ENCODE results near the gene TNNI2.

TNNI2 gene

DNA sequence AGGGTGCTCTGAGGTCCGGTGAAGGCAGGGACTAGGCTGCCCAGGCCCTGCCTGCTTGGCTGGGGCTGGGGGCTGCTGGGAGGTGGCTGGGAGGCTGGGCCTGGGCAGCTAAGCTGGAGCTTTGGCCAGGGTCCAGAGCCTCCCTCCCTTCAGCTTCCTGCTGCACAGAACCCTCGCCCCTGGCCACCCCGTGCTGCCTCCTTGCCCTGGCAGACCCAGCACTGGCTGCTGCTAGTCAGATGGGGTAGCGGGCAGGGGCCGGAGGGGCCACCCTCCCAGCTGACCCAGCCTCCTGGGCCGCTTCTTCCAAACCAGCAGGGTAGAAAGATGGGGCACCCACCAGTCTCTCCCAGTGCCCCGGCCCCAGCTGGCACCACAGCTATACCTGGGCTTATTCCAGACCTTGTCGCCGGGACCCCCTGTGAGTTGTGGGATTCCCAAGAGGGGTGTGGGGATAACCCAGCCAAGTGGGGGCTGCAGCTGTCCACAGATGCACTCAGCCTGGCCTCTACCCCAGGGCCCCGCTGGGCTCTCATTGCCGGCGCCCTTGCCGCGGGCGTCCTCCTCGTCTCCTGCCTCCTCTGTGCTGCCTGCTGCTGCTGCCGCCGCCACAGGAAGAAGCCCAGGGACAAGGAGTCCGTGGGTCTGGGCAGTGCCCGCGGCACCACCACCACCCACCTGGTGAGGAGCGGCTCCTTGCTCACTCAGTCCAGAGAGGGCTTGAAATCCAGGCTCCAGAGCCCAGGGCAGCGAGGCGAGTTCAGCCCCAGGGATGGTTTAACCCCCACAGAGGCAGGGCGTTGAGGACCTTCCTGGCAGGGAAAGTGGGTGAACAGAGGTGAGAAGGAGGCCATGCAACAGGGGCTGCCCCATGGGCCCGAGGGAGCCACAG, 3.8 kb upstream of the TNNI2 start, which contains the start of gene SYT8:
TSS of gene SYT8 (plus strand) at position 212 of the 892 bp plus-strand sequence. CDS start at position 328, 116 bp downstream.
- no peak for DNase-seq (ENCODE audit: low read depth)

DNA sequence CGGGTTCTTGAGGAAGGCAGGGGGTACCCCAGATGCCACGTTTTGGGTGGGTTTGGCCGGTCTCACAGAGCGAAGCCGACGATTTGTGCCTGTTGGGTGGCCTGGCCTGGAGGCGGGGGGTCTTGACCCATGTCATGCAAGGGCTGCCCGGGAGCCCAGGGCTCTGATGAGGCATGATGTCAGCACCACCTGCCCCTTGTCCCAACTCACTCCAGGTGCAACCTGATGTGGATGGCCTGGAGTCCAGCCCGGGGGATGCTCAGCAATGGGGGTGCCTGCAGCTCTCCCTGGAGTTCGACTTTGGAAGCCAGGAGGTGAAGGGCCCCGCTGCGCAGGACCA, 3.1 kb upstream of the TNNI2 start:
- DNase-seq (ENCODE audit: low read depth), result no peak

DNA sequence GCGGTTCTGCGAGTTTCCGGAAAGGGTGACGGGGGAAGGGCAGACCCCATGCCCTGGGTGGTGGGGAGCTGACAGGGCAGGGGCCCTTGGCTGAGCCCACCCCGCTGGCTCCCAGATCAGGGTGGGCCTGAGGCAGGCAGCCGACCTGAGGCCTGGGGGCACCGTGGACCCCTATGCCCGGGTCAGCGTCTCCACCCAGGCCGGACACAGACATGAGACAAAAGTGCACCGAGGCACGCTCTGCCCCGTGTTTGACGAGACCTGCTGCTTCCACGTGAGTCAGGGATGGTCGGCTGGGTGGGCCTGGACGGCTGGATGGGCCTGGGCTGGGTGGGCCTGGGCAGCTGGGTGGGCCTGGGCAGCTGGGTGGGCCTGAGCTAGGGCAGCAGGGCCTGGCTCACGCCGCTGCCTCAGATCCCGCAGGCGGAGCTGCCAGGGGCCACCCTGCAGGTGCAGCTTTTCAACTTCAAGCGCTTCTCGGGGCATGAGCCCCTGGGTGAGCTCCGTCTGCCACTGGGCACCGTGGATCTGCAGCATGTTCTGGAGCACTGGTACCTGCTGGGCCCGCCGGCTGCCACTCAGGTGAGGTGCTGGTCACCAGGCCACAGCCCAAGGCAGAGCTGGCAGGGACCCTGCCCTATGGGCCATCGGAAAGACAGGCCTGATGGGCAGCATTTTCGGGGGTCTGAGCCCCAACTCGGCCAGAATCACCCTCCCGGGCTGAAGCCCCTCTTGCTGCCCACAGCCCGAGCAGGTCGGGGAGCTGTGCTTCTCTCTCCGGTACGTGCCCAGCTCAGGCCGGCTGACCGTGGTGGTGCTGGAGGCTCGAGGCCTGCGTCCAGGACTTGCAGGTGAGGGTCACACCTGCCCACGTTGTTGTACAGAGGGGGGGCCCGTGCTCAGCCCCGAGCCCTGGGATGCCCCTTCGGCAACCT, 2.5 kb upstream of the TNNI2 start:
- no peak for DNase-seq (ENCODE audit: low read depth)

DNA sequence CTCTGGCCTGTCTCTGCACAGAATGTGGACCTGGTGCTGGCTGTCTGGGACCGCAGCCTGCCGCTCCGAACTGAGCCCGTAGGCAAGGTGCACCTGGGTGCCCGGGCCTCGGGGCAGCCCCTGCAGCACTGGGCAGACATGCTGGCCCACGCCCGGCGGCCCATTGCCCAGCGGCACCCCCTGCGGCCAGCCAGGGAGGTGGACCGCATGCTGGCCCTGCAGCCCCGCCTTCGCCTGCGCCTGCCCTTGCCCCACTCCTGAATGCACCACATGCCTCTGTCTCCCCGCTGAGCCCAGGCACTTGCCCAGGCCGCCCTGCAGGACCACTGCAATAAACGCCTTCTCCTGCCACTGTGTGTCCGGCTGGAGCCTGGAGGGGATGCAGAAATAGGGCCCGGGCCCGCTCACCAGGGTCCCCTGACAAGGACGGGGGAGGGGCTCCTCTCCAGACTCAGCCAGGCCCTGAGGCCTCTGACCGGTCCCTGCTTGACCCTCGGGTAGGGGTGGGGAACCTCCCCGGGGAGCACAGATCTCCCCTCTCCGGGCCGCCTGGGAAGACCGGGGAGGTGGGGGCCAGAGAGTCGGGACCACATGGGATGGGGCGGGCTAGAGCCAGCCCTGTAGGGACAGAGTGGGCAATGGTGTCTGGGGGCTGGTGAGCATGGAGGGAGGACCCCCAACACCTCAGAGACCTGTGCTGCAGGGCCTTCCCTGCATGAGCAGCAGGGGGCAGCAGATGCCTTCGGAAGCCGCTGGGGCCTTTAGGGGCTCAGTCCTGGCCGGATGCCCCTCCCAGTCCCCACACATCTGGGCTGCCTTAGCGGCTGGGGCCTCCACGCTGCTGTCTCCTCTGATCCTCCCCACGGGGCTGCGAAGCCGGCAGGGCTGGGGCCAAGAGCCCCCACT, 1.4 kb upstream of the TNNI2 start:
- peak; percentile 69 for DNase-seq (ENCODE audit: low read depth)

DNA sequence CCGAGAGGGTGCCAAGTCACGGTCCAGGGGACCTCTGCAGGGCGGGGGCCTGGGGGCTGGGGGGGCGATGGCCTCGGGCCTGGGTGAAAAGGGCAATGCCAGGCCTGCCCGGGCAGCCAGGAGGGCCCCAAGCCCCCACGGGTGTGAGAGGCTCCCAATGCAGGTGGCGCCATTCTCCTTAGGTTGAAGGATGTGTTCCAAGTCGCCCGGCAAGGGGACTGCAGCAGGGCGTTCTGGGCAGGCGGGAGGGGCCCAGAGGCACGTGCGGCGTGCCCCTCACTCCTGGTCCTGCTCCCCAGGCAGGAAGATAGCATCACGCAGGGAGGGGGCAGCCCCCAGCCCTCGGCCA, 730 bp upstream of the TNNI2 start:
- no peak for DNase-seq (ENCODE audit: low read depth)

DNA sequence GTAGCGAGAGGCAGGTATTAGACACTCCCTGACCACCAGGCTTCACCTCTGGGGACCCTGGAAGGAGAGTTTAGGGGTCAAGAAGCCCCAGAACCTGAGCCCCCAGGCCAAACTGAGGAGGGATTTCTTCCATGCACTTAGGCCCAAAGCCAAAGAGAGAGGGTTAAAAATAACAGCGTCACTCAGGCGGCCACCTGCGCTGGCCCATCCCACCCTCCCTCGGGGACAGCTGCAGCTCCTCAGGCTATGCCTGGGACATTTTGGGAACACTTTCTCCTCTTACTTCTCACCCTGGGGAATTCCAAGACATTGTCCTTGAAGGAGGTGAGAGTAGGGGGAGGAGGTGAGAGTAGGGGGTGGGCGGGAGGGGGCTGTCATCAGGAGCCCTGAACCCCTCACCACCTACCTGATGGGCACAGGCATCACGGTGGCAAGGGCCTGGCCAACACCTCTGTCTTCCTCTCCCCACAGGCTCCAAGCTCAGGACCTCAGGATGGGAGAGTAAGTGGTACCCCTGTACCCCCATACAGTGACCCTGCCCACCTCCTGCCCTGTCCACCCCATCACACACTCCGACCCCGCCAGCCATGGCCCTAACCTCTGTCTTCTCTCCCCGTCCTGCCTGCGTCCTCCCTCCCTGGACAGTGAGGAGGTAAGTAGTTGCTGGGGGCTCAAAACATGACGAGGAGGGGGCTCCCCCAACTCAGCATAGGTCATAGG, 583 bp downstream of the TNNI2 start:
- DNase-seq (ENCODE audit: low read depth), result no peak

DNA sequence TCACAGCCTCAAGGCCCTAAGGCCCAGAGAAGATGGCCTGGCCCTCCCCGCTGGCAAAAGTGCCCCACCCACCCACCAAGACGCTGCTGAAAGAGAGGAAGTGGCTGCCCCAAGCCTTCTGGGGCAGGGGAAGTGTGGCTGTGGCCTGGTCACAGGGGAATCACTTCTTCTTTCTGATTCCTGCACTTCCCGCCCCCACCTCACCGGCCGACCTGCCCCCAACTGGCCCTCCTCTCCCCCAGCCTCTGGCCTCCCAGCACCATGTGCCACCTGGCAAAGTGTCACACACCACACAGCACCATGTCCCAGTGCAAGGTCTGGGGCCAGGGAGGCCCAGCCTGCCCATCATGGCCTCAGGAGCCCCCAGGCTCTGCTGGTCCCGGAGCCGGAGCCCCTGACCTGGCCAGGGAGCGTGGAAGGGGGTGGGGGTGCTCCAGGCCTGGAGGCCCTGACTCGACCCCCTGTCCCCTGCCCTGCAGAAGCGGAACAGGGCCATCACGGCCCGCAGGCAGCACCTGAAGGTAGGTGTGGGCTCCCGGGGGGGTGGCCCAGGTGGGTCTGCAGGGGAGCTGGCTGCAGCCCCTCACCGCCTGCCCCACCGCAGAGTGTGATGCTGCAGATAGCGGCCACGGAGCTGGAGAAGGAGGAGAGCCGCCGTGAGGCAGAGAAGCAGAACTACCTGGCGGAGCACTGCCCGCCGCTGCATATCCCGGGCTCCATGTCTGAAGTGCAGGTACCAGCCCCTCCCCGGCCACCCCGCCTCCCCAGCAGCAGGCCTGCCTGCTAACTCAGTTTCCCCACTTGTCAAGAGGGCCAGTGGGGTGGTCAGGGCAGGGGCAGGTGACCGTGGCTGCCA, 1.4 kb downstream of the TNNI2 start:
- no peak for DNase-seq (ENCODE audit: low read depth)

DNA sequence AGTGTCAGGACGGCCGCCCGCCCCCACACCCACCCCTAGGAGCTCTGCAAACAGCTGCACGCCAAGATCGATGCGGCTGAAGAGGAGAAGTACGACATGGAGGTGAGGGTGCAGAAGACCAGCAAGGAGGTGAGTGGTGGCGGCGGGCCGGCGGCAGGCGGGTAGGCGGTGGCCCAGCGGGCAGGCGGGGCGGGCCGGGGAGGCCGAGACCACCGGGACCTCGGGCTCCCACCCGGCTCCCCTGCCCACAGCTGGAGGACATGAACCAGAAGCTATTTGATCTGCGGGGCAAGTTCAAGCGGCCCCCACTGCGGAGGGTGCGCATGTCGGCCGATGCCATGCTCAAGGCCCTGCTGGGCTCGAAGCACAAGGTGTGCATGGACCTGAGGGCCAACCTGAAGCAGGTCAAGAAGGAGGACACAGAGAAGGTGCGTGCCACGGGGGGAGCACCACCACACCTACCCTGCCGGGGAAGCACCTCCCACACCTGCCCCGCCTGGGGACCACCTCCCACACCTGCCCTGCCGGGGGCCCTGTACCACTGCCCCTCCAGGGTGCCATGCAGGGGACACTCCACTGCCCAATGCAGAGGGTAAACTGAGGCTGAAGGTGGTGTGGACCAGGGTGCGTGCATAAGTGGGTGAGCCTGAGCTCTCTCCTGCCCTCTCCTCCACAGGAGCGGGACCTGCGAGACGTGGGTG, 2.1 kb downstream of the TNNI2 start:
- no peak for DNase-seq (ENCODE audit: low read depth)

DNA sequence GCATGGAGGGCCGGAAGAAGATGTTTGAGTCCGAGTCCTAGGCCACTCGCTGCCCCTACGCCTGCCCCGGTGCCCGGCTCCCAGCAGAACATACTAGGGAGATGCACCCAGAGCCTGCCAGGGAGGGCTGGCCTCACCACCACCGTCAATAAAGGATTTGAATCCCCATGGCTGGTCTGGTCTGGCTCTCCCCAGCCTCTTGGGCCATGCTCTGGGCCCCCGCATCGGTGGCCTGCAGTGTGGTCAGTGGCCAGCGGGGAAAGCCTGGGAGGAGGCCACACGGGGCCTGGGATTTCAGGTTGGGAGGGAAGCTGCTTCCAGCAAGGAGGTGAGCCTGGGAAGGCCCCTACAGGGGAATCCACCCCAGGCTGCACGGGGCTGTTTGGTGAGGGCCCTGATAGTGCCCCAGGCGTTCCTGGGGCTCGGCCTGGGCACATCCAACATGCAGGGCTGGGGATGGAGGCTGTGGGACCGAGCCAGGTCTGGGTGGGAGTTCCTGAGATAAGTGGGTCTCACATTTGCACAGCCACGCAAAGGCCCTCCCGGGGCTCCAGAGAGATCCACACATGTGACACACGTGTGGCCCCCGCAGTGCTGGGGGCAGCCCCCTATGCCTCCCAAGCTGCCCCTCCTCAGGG, 2.8 kb downstream of the TNNI2 start:
- no peak for DNase-seq (ENCODE audit: low read depth)

DNA sequence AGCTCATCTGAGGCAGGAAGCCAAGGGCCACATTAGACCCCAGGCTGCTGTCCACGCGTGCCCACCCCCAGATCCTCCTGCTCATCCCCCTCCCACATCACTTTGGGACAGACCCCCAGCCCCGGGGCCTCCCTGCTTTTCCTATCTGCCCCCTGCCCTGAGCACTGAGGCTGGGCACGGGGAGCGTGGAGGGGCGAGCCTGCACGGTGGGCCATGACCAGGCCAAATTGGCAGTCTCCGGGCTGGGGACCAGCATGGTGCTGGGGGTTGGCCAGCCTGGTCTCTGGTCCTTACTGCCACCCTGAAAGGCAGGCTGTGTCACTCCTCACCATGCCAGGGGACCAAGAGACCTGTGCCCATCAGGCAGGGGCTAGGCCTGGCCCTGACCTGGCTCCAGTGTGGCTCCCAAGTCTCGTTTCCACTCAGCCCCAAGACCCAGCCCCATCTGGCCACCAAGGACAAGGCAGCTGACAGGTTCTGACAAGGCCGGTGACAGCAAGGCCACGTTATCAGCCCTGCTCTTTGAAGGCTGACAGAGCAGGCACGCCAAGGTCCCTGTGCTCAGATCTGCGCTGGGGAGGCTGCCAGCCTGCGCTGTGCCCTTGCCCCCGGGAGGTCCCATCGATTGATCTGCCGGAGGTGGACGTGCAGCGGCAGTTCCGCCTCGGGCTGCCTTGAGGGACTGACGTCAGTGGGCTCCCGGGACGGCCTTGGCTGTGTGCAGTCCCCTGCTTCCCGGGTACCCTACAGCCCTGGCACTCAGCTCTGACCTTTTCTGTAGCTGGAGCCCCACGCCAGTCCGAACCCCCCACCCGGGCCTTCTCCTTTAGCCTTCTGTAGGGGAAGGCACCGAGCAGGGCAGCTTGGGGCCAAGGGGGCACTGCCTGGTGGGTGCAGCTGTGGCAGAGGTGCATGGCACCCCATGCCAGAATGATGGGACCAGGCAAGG, 3.6 kb downstream of the TNNI2 start:
- no peak for DNase-seq (ENCODE audit: low read depth)

DNA sequence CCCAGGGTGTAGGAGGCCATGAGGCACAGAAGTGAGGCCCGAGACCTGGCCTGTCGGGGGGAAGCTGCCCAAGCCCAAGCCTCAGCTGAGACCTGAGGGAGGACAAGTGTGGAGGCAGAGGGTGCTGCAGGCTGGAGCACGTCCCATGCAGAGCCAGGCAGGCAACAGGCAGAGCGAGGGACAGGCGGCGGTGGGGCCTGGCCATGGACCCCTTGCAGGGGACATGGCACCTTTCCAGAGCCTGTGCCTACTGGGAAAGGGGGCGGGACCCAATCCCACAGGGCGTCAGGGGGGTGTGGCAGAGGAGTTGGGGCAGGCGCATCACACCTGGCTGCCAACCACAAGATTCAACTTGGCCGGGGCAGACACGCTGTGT, 4.3 kb downstream of the TNNI2 start:
- DNase-seq (ENCODE audit: low read depth), result no peak

DNA sequence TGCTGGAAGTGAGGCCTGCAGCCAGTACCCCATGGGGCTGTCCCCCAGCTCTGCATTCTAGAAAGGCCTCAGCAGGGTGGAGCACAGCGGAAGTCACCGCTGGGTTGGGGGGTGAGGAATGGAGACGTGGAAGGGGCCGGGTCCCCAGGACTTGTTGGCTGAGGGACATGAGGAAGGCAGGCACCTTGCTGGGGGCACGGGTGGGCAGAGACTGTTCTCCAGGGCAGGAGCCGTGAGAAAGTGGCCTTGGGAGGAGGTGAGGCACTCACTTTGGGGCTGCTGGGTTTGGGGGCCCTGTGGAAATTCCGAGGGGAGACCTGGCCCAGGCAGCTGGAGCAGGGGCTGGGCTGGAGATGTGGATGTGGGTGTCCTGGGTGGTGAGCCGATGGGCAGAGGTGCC, 5.0 kb downstream of the TNNI2 start:
- DNase-seq (ENCODE audit: low read depth), result no peak

DNA sequence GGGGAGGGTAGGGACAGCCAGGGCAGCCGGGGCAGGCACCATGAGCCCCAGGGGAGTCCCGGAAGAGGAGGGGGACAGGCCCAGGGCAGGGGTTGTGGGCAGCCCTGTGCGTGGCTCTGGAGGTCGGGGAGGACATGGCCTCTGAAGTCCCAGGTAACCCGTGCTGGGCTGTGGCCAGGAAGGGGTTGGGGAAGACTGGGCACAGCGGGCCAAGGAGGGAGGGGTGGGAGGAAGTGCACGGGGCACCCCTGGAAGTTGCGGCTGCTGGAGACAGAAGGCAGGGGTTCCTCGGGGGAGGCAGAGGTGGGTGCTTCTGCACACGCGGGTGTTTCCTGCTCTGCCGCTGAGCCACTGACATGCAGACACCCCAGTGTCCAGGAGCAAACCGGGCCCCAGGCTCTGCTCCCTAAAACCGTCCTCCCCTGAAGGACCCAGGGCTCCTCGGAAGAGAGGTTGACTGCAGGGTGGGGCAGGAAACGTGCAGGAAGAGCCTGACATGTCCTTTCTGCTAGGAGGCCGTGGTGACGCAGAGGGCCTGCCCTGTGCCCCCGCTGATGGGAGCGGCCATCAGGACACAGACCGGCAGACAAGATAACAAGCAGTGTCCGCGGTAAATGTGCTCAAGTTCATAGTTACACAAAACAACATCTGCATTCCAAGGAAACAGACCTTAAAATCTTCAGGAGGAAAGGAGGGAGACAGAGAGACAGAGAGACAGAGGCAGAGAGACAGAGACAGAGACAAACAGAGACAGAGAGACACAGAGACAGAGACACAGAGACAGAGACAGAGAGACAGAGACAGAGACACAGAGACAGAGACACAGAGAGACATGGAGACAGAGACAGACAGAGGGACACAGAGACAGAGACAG, 5.7 kb downstream of the TNNI2 start:
- no peak for DNase-seq (ENCODE audit: low read depth)

DNA sequence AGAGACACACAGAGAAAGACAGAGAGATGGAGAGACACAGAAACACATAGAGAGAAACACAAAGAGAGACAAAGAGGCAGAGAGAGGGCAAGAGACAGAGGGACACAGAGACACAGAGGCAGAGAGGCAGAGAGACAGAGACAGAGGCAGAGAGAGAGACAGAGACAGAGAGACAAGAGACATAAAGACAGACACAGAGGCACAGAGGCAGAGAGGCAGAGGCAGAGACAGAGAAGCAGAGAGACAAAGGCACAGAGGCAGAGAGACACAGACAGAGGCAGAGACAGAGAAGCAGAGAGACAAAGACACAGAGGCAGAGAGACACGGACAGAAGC, 6.3 kb downstream of the TNNI2 start:
- DNase-seq (ENCODE audit: low read depth), result no peak

DNA sequence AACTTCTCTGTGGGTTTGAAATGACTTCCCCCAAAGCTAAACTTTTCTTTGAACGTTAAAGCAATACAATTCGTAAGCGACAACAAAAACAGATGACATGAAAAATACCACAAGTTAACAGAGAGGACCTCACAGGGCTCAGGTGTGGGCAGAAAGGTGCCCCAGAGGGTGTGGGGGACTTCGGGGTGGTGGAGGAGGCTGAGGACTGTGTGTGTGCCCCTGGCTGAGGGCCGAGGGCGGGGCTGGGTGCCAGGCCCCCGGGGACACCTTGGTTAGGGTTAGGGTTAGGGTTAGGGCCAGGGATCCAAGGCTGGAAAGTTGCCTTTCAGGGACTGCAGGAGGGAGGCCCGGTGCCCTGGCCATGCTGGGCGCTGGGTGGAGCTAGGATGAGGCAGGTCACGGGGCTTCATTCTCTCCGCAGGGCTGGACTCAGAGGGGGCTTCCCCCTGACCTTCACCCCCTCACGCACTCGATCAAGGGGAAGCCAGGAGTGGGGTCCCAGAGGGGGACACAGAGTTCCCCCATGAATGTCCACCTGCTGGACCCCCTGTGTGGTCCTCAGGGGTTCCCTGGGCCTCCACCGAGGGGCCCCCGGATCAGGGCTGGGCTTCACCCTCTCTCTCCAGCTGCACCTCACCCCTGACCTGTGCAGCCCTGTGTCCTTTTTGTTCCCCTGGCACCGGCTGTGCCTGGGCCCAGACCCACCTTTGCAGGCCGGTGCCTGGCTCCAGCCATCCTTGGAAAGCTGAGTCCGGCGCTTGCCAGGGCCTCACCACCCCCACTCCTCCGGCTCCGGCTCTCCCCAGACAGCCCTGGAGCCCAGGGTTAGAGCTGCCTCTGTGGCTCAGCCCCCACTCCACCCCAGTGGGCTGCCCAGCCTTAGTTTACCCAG, 7.0 kb downstream of the TNNI2 start:
- no peak for DNase-seq (ENCODE audit: low read depth)

DNA sequence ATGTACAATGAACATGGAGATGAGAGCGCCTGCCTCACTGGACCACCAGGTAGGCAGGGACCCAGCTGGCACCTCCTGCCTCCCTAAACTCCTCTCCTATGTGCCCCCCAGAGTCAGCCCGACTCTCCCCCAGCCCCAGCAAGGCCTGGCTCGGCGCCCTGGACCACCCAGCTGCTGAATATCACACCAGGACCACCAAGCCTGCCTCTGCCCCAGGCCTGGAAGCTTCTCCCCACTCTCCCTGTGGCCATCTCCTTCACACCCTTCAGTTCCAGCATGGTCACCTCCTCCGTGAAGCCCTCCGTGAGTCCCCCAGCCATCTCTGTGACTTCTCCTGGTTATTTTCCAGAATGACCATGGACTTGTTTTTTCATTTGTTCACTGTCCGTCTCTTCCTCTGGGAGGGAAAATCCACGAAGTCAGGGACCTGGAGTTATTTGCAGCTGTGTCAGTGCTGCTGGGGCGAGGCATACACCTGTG, 7.7 kb downstream of the TNNI2 start:
- DNase-seq (ENCODE audit: low read depth), result no peak

All from stimulated activated CD8-positive, alpha-beta memory T cell treated with anti-CD3 and anti-CD28 coated beads, Interleukin-15, amount 100 ng/mL, for 1 hour (primary cell).